Heart left ventricle (tissue), 16 donors: Measurements from ENCODE around the gene TMEM132A. TPM values are rescaled to one million over a fixed set of nuclear protein-coding genes. Genes with fewer than 3 reads are reported as not detected.

Source experiments
- ATAC-seq, 4 donors: fragments of 200-7000 bp; cut with Tn5 transposase; one replicate each; pipeline ENCODE4 v1.9.1; 2020 to 2022; ENCODE audit warnings: moderate library complexity in 4 of 4, mild to moderate bottlenecking in 3 of 4, moderate number of reproducible peaks in 1 of 4
- DNase-seq, 5 donors: peaks; one replicate each; pipeline ENCODE4 v3.0.0-alpha.2; 2020
- H3K27ac ChIP-seq, 12 donors: fragments of 200-600 bp; sonication (generic) in 4 of 12; one replicate each; pipeline versions ENCODE4 v1.5.0 to v1.8.0; 2016 to 2022; ENCODE audit warnings: mild to moderate bottlenecking in 2 of 12
- H3K27me3 ChIP-seq, 9 donors: fragments of 200-600 bp; sonication (generic) in 2 of 9; one replicate each; pipeline versions ENCODE4 v1.5.1 to v1.8.0; 2016 to 2022; ENCODE audit warnings: mild to moderate bottlenecking in 3 of 9
- H3K36me3 ChIP-seq, 9 donors: fragments of 200-600 bp; sonication (generic) in 2 of 9; one replicate each; pipeline versions ENCODE4 v1.5.0 to v1.8.0; 2018 to 2022; ENCODE audit warnings: mild to moderate bottlenecking in 2 of 9
- H3K4me1 ChIP-seq, 12 donors: fragments of 200-600 bp; sonication (generic) in 4 of 12; one replicate each; pipeline versions ENCODE4 v1.5.0 to v1.8.0; 2016 to 2022; ENCODE audit warnings: mild to moderate bottlenecking in 3 of 12
- H3K4me3 ChIP-seq, 12 donors: fragments of 200-600 bp; sonication (generic) in 4 of 12; one replicate each; pipeline versions ENCODE4 v1.5.0 to v1.8.0; 2017 to 2022; ENCODE audit warnings: mild to moderate bottlenecking in 9 of 12, moderate library complexity in 4 of 12
- H3K9me3 ChIP-seq, 12 donors: fragments of 200-600 bp; sonication (generic) in 4 of 12; one replicate each; pipeline versions ENCODE4 v1.5.0 to v1.8.0; 2016 to 2022; ENCODE audit warnings: mild to moderate bottlenecking in 1 of 12
- CTCF ChIP-seq, 12 donors: fragments of 200-600 bp; sonication (generic) in 4 of 12; IDR thresholded peaks; one replicate each; pipeline versions ENCODE4 v1.5.0 to v1.8.0; 2018 to 2022; ENCODE audit warnings: antibody characterized with exemption in 12 of 12, mild to moderate bottlenecking in 5 of 12
- POLR2A ChIP-seq, 2 donors: fragments of 450-650 bp; IDR thresholded peaks; one replicate each; pipeline ENCODE4 v1.6.1; 2017; ENCODE audit warnings: antibody characterized with exemption in 2 of 2, mild to moderate bottlenecking in 2 of 2, moderate library complexity in 2 of 2
- WGBS, 4 donors: extraction: QIAGEN DNeasy Blood & Tissue Kit in 2 of 4; methylation state at CpG; one replicate each; pipeline versions ENCODE4 v1.1.5 to v1.1.7; 2013 to 2018; 5-methylcytosine and 5-hydroxymethylcytosine counted together
- intact Hi-C, 10 donors: fragments of 100-400 bp; cut with DNase I; formaldehyde crosslinking; loops; one replicate each; pipeline versions ENCODE4 v1.11.1 to v1.14.2; 2022
- polyA plus RNA-seq, 2 donors: library from polyadenylated mRNA; stranded (reverse); fragments of 200-250 nt; gene quantifications; one replicate each; pipeline ENCODE4 v1.2.3, GENCODE V29; 2013
- total RNA-seq, 9 donors: library from RNA; depleted of rRNA in 2 of 9; stranded (reverse); fragments of >200 nt in 2 of 9; fragmentation: NEBNext Ultra II Directional in 3 of 9; extraction: Animal tissue kit (Norgen Biotek cat#: 25700) in 3 of 9; gene quantifications; one replicate each; pipeline versions ENCODE4 v1.1.0 to v1.2.4, GENCODE V29; 2016 to 2023
- donor health status: ischemic (EF 13 %, LVEDD 7.1; RV severe dilation, severe dysfunction).
- donor health status: healthy with polysubstance abuse.
- donor health status: DM: no; HTN: yes; CAD: no.
- donor health status: DM: no; HTN: no; CAD: no.
- donor health status: ischemic (EF 25% LVEDD 6.9; RV normal size, moderate dysfunction).
- donor health status: ischemic (EF 25% LVEDD 5.7; RV mildly dilated, moderate dysfunction).
- donor health status: healthy.
- donor health status: DM: yes; HTN: yes; CAD: no.
- donor health status: ischemic (EF 35%, LVEDD 5.7; RV mildly dilated, moderate dysfunction).
- donor health status: nonischemic (EF 11% LVEDD 7.7; RV severe dilation, severe dysfunction).
- donor health status: DM: yes; HTN: yes; CAD: no.
- donor health status: PGD.
- donor health status: ischemic (EF 29% LVEDD 5.4; RV normal size, mild dysfunction).
- donor health status: nonischemic (EF 23%, LVEDD 6.1; RV moderate dilation, normal function).

Gene TMEM132A
- total and polyA plus RNA-seq, 11 donors: 3.1 to 16.1 (median 8.5) TPM

GRCh38 chr11:60913793-60914632 lies 10.2 kb upstream of the TMEM132A start, which contains the start of gene TMEM109:
TSS of gene TMEM109 (plus strand) at chr11:60914158. CDS start at chr11:60919694, 5,536 bp downstream.
- Histone ChIP-seq H3K4me3 (peak within 1 kb of the TSS; percentile 64 to 95 (median 81)), H3K27ac (peak within 1 kb of the TSS; percentile 75 to 98 (median 94)), H3K9me3 (no peaks in the 10 kb centered on the region), H3K36me3 (no peaks in the 10 kb centered on the region), H3K4me1 (peaks cover 0 to 85% (median 56%) of the 10 kb centered on the region in 12 donors), H3K27me3 (no peaks in the 10 kb centered on the region)
- intact Hi-C loops: loop anchor here in 3 of 10 donors (2.0 to 5.0 kb wide), 3 partner anchors 37 to 39 kb away; partner anchors contain the start of gene SLC15A3 (in 2 of the 3)
- 0 to 1% (median 0%) methylated on average over 26 to 70 of the region's 70 CpGs for WGBS, 4 donors
- TF ChIP-seq POLR2A (IDR thresholded peaks at IDR 0.05): peak in 1 of 2 donors; percentile 66
- TF ChIP-seq CTCF (IDR thresholded peaks at IDR 0.05): no peak
- ATAC-seq: peak; percentile 81 to 88 (median 88)
- peak; percentile 90 to 94 (median 91) for DNase-seq

GRCh38 chr11:60914633-60915247 lies 9.5 kb upstream of the TMEM132A start:
- WGBS, 4 donors: 1 to 6% (median 2%) methylated on average over 21 to 31 of the region's 31 CpGs
- ATAC-seq (peak in 3 of 4 donors; percentile 35 to 55 (median 41)), DNase-seq (no peak)
- H3K4me1 ChIP-seq: peaks cover 0 to 87% (median 64%) of the 10 kb centered on the region in 12 donors
- intact Hi-C loops: loop anchor here in 4 of 10 donors (2.0 to 5.0 kb wide), 4 partner anchors 36 to 53 kb away; partner anchors contain the start of gene SLC15A3 (in 3 of the 4)
- no peaks in the 10 kb centered on the region for H3K9me3 ChIP-seq
- H3K4me3 ChIP-seq: peak overlapping the region; percentile 64 to 95 (median 81)
- H3K27ac ChIP-seq: peak overlapping the region; percentile 75 to 98 (median 94)
- H3K36me3 ChIP-seq: peaks cover 0 to 4% (median 1%) of the 10 kb centered on the region in 9 donors
- no peak for TF ChIP-seq CTCF (IDR thresholded peaks at IDR 0.05)
- TF ChIP-seq POLR2A (IDR thresholded peaks at IDR 0.05): no peak
- no peaks in the 10 kb centered on the region for H3K27me3 ChIP-seq

GRCh38 chr11:60915248-60915914 lies 8.9 kb upstream of the TMEM132A start:
- H3K9me3 ChIP-seq: no peaks in the 10 kb centered on the region
- DNase-seq (peak in 4 of 5 donors; percentile 58 to 75 (median 66)), ATAC-seq (peak; percentile 48 to 62 (median 58))
- peaks cover 0 to 10% (median 7%) of the 10 kb centered on the region in 9 donors for H3K36me3 ChIP-seq
- peak overlapping the region; percentile 64 to 95 (median 81) for H3K4me3 ChIP-seq
- H3K27ac ChIP-seq: peak overlapping the region in 11 of 12 donors; percentile 28 to 98 (median 94)
- TF ChIP-seq POLR2A (IDR thresholded peaks at IDR 0.05) (no peak), CTCF (IDR thresholded peaks at IDR 0.05) (peak in 10 of 12 donors; percentile 5 to 55 (median 38))
- peaks cover 0 to 85% (median 68%) of the 10 kb centered on the region in 12 donors for H3K4me1 ChIP-seq
- 7 to 9% (median 7%) methylated on average over 16 to 17 of the region's 17 CpGs for WGBS, 4 donors
- no peaks in the 10 kb centered on the region for H3K27me3 ChIP-seq
- intact Hi-C loops: loop anchor here in 4 of 10 donors (2.0 to 5.0 kb wide), 4 partner anchors 35 to 52 kb away; partner anchors contain the start of gene SLC15A3 (in 2 of the 4)
